Activated T-cell treated with anti-CD3 and anti-CD28 coated beads, Interleukin-2, amount 50 U/mL, for 72 hours (primary cell): ENCODE measurements around the gene PRSS23. TPM values are rescaled to one million over a fixed set of nuclear protein-coding genes. Genes with fewer than 3 reads are reported as not detected.
"Not testable (repeated sequence)": the region's sequence is repeated elsewhere in the genome, so short reads cannot be mapped to it uniquely, and the experiment has no call there.

Experiments
- ATAC-seq, 2 donors: fragments of 150-1000 bp; cut with Tn5 transposase; replicated peaks in 1 of 2; 2 replicates each; pipeline ENCODE4 v1.10.0; 2021; ENCODE audit warnings: moderate library complexity in 2 of 2, mild to moderate bottlenecking in 1 of 2
- DNase-seq, 2 donors: peaks; one replicate each; pipeline ENCODE4 v3.0.0; 2021 to 2022; ENCODE audit warnings: mixed read lengths in 1 of 2
- H3K27ac Mint-ChIP-seq: one replicate; pipeline ENCODE4 v1.8.0; 2022; ENCODE audit warnings: mild to moderate bottlenecking, moderate library complexity, mixed read lengths
- H3K27me3 Mint-ChIP-seq: one replicate; pipeline ENCODE4 v1.8.0; 2022; ENCODE audit warnings: low read depth, mixed read lengths
- H3K36me3 Mint-ChIP-seq, 2 donors: one replicate each; pipeline ENCODE4 v1.8.0; 2022; ENCODE audit warnings: mixed read lengths in 2 of 2, mild to moderate bottlenecking in 1 of 2; ENCODE audit not compliant: insufficient read depth in 2 of 2
- H3K4me1 Mint-ChIP-seq: one replicate; pipeline ENCODE4 v1.8.0; 2022; ENCODE audit warnings: low read depth, mixed read lengths
- H3K4me3 Mint-ChIP-seq, 2 donors: one replicate each; pipeline ENCODE4 v1.8.0; 2022; ENCODE audit warnings: mild to moderate bottlenecking in 2 of 2, mixed read lengths in 2 of 2, moderate library complexity in 2 of 2
- H3K9me3 Mint-ChIP-seq, 2 donors: one replicate each; pipeline ENCODE4 v1.8.0; 2022; ENCODE audit warnings: mixed read lengths in 2 of 2
- total RNA-seq, 2 donors: library from RNA; stranded (reverse); gene quantifications; one replicate each; pipeline ENCODE4 v1.2.3, GENCODE V29; 2022

PRSS23 gene
- total RNA-seq, 2 donors from 2014 or later: 0.65 to 1.4 TPM

DNA sequence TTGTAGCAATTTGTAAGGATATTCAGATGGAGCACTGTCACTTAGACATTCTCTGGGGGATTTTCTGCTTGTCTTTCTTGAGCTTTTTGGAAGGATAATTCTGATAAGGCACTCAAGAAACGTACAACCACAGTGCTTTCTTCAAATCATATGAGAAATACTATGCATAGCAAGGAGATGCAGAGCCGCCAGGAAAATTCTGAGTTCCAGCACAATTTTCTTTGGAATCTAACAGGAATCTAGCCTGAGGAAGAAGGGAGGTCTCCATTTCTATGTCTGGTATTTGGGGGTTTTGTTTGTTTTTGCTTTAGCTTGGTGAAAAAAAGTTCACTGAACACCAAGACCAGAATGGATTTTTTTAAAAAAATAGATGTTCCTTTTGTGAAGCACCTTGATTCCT is 9.9 kb downstream of the PRSS23 start:
- ATAC-seq (no peak), DNase-seq (no peak)
- no peaks in the 10 kb centered on the region for H3K9me3 Mint-ChIP-seq
- peaks cover 24% of the 10 kb centered on the region for H3K4me1 Mint-ChIP-seq
- H3K27me3 Mint-ChIP-seq: peaks cover 52% of the 10 kb centered on the region
- no peak overlapping the region for H3K27ac Mint-ChIP-seq
- no peak overlapping the region for H3K4me3 Mint-ChIP-seq
- H3K36me3 Mint-ChIP-seq: no peaks in the 10 kb centered on the region

GRCh38 chr11:86811637-86812321 is 11.4 kb downstream of the PRSS23 start:
- ATAC-seq: no peak
- Mint-ChIP-seq H3K9me3 (no peaks in the 10 kb centered on the region), H3K4me3 (no peak overlapping the region), H3K36me3 (no peaks in the 10 kb centered on the region), H3K27ac (no peak overlapping the region), H3K27me3 (peaks cover 60% of the 10 kb centered on the region), H3K4me1 (peaks cover 9% of the 10 kb centered on the region)
- DNase-seq: no peak

GRCh38 chr11:86812322-86812670 is 12.0 kb downstream of the PRSS23 start:
- Mint-ChIP-seq H3K27ac (no peak overlapping the region), H3K4me3 (no peak overlapping the region), H3K27me3 (peaks cover 59% of the 10 kb centered on the region), H3K4me1 (peaks cover 4% of the 10 kb centered on the region), H3K9me3 (no peaks in the 10 kb centered on the region), H3K36me3 (no peaks in the 10 kb centered on the region)
- no peak for ATAC-seq
- no peak for DNase-seq

- Mint-ChIP-seq H3K4me3 (no peak overlapping the region), H3K27ac (no peak overlapping the region), H3K4me1 (no peaks in the 10 kb centered on the region), H3K9me3 (no peaks in the 10 kb centered on the region), H3K36me3 (no peaks in the 10 kb centered on the region), H3K27me3 (peaks cover 59% of the 10 kb centered on the region)
- DNase-seq: no peak
- ATAC-seq: peak; percentile 74 to 83
These were observed 12.6 kb downstream of the PRSS23 start for GRCh38 chr11:86812981-86813380.

DNA sequence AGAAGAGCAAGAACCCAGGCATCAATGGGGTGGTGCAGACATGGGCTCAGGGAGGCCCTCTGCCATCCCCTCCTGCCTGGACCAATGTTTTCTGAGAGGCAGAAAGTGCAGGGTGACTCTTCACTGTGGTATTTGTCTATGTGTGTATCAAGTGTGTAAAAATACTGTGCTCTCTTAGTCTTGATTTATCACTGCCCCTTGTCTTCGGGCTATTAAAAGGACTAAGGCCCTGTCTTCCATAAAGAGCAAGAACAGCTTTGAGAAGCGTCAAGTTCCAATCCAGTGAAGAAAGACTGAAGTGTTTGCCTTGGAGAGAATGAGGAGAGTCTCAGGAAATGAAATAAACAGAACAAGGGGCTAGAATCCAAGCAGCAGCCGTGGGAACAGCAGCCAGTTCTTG is 14.4 kb downstream of the PRSS23 start:
- no peak overlapping the region for H3K27ac Mint-ChIP-seq

DNA sequence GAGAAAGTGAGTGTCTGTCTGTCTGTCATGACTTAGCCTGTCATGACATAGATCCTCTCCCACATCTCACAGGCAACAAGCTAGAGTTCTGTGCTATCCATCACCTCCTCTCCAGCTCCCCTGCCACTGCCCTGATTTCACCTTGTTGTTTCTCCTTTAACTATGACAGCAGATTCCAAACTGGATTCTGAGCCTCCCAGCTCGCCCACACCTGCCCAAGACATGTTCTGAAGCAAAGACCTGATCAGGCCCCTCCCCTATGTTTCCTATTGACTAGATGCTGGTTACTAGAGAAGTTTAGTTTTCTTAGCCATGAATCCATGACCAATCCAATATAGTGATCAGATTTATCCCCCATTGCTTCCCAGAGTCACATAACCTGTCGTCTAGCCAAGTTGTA is 15.4 kb downstream of the PRSS23 start:
- Mint-ChIP-seq H3K4me1 (peaks cover 8% of the 10 kb centered on the region), H3K9me3 (no peaks in the 10 kb centered on the region), H3K27ac (no peak overlapping the region), H3K27me3 (peaks cover 53% of the 10 kb centered on the region), H3K36me3 (no peaks in the 10 kb centered on the region), H3K4me3 (no peak overlapping the region)
- ATAC-seq (no peak), DNase-seq (no peak)

More for the DNA sequence above, 14.4 kb downstream of the PRSS23 start:
- H3K9me3 Mint-ChIP-seq: no peaks in the 10 kb centered on the region
- peaks cover 8% of the 10 kb centered on the region for H3K4me1 Mint-ChIP-seq
- ATAC-seq: peak in 1 of 2 donors; percentile 21
- no peaks in the 10 kb centered on the region for H3K36me3 Mint-ChIP-seq
- no peak overlapping the region for H3K4me3 Mint-ChIP-seq
- no peak for DNase-seq
- peaks cover 53% of the 10 kb centered on the region for H3K27me3 Mint-ChIP-seq

GRCh38 chr11:86816251-86816726 is 15.9 kb downstream of the PRSS23 start:
- Mint-ChIP-seq H3K4me3 (no peak overlapping the region), H3K27ac (no peak overlapping the region), H3K27me3 (peaks cover 49% of the 10 kb centered on the region), H3K4me1 (peaks cover 8% of the 10 kb centered on the region), H3K9me3 (no peaks in the 10 kb centered on the region), H3K36me3 (no peaks in the 10 kb centered on the region)
- DNase-seq (no peak), ATAC-seq (no peak)

- Mint-ChIP-seq H3K27ac (no peak overlapping the region), H3K4me1 (peaks cover 8% of the 10 kb centered on the region), H3K36me3 (no peaks in the 10 kb centered on the region), H3K27me3 (peaks cover 44% of the 10 kb centered on the region), H3K9me3 (no peaks in the 10 kb centered on the region), H3K4me3 (no peak overlapping the region)
- DNase-seq (no peak), ATAC-seq (peak in 1 of 2 donors; percentile 30)
These were observed 18.3 kb downstream of the PRSS23 start for GRCh38 chr11:86818462-86819192.

DNA sequence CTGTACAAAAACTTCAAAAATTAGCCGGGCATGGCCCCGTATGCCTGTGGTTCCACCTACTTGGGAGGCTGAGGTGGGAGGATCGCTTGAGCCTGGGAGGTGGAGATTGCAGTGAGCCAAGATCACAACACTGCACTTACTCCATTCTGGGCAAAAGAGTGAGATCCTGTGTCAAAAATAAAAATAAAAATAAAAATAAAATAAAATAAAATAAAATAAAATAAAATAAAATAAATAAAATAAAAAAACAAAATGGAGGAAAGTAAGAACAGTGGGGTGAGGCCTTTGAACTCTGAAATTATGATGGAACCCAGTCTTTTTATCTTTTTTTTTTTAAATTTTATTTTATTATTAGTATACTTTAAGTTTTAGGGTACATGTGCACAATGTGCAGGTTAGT is 23.8 kb downstream of the PRSS23 start:
- H3K27me3 Mint-ChIP-seq, H3K9me3 Mint-ChIP-seq, H3K27ac Mint-ChIP-seq: not testable (repeated sequence)

GRCh38 chr11:86834376-86834775 is 34.0 kb downstream of the PRSS23 start:
- H3K27ac Mint-ChIP-seq, DNase-seq, H3K4me1 Mint-ChIP-seq, ATAC-seq, H3K36me3 Mint-ChIP-seq, H3K9me3 Mint-ChIP-seq, H3K4me3 Mint-ChIP-seq: not testable (repeated sequence)
- peaks cover 22% of the 10 kb centered on the region for H3K27me3 Mint-ChIP-seq

More for the DNA sequence above, 23.8 kb downstream of the PRSS23 start:
- H3K36me3 Mint-ChIP-seq, H3K4me1 Mint-ChIP-seq, ATAC-seq, H3K4me3 Mint-ChIP-seq, DNase-seq: not testable (repeated sequence)

DNA sequence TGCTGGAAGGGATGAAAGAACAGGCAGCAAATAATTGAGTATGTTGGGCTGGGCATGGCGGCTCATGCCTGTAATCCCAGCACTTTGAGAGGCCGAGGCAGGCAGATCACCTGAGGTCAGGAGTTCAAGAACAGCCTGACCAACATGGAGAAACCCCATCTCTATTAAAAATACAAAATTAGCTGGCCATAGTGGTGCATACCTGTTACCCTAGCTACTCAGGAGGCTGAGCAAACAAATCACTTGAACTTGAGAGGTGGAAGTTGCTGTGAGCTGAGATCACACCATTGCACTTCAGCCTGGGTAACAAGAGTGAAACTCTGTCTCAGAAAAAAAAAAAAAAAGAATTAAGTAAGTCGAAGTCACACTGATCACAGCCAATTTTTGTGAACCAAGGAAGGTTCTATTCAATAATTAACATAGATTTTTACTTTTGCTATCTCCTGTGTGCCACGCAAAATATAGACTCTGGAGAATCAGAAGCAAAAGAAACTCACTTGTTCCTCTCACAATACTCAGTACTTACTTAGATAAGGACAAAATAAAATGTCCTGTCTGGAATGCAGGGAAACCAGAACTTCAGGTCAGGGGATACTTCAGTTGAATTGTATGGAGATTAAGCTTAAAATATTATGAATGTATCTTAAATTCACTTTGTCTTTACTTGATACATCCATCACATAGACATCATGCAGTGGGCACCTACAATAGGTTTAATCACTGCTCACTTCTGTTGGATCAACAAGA is 44.6 kb downstream of the PRSS23 start:
- not testable (repeated sequence) for H3K4me3 Mint-ChIP-seq, H3K27ac Mint-ChIP-seq, ATAC-seq, H3K36me3 Mint-ChIP-seq, H3K4me1 Mint-ChIP-seq, DNase-seq, H3K9me3 Mint-ChIP-seq
- H3K27me3 Mint-ChIP-seq: peaks cover 15% of the 10 kb centered on the region

DNA sequence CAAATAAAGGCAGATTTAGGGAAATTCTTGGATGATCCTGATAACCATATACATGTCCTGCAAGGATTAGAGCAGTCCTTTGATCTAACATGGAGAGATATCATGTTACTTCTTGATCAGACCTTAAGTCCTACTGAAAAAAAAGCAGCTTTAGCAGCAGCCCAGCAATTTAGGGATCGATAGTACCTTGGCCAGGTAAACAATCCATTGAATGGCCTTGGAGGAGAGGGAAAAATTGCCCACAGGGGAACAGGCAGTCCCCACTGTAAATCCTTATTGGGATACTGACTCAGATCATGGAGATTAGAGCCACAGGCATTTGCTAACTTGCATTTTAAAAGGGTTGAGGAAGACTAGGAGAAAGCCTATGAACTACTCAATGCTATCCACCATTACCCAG is 47.8 kb downstream of the PRSS23 start:
- ATAC-seq (no peak), DNase-seq (no peak)
- H3K36me3 Mint-ChIP-seq: no peaks in the 10 kb centered on the region
- no peak overlapping the region for H3K4me3 Mint-ChIP-seq
- no peaks in the 10 kb centered on the region for H3K4me1 Mint-ChIP-seq
- peaks cover 6% of the 10 kb centered on the region for H3K27me3 Mint-ChIP-seq
- H3K9me3 Mint-ChIP-seq: no peaks in the 10 kb centered on the region
- no peak overlapping the region for H3K27ac Mint-ChIP-seq

DNA sequence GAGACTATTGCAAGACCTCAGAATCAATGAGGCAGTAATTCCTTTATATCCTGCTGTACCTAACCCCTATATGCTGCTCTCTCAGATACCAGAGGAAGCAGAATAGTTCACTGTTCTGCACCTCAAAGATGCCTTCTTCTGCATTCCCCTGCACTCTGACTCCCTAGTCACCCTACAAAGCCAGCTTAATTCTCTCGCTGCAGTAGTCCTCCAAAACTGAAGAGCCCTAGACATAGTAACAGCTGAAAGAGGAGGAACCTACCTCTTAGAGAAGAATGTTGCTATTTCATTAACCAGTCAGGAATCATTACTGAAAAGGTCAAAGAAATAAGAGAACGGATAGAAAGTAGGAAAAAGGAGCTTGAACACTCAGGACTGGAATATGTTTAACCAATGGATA is 49.3 kb downstream of the PRSS23 start:
- Mint-ChIP-seq H3K36me3 (no peaks in the 10 kb centered on the region), H3K9me3 (peaks cover 0 to 1% of the 10 kb centered on the region in 2 donors), H3K4me3 (no peak overlapping the region), H3K27ac (no peak overlapping the region), H3K27me3 (peaks cover 6% of the 10 kb centered on the region), H3K4me1 (no peaks in the 10 kb centered on the region)
- no peak for ATAC-seq
- DNase-seq: no peak
